HEK293 (cell line): ENCODE measurements around the gene RFTN1.

ENCODE experiments used
- CTCF ChIP-seq: fragments of 450-650 bp; formaldehyde crosslinking; IDR thresholded peaks from 2 replicates; pipeline ENCODE4 v1.5.1; 2016; ENCODE audit warnings: missing biosample characterization, missing genetic modification characterization
- HOXC10 ChIP-seq: sonication (generic); formaldehyde crosslinking; IDR thresholded peaks from 2 replicates; pipeline ENCODE4 v1.8.1; 2023; ENCODE audit warnings: mild to moderate bottlenecking, missing genetic modification reagents
- ZNF274 ChIP-seq, 2 experiments: fragments of 200-500 bp in 1 of 2; fragments of 450-650 bp in 1 of 2; sonication (Bioruptor generic) in 1 of 2; formaldehyde crosslinking in 1 of 2; IDR thresholded peaks; 2 replicates each; pipeline versions ENCODE4 v1.5.1 to v1.6.1; 2014 to 2016; ENCODE audit warnings: borderline replicate concordance in 1 of 2, inconsistent platforms in 1 of 2, low read length in 1 of 2, missing biosample characterization in 1 of 2, missing genetic modification characterization in 1 of 2

GRCh38 chr3:16533928-16534574 is 20.6 kb upstream of the RFTN1 start:
- TF ChIP-seq HOXC10 (CRISPR knock-in tag) (no peak), CTCF (no peak), ZNF274 (IDR thresholded peaks at IDR 0.05; ENCODE audit: low read length) (no peak), ZNF274 (tag by site-specific recombination; IDR thresholded peaks at IDR 0.05; ENCODE audit: borderline replicate concordance) (no peak)
